ENCODE measurements around the gene WSCD1.

DNA sequence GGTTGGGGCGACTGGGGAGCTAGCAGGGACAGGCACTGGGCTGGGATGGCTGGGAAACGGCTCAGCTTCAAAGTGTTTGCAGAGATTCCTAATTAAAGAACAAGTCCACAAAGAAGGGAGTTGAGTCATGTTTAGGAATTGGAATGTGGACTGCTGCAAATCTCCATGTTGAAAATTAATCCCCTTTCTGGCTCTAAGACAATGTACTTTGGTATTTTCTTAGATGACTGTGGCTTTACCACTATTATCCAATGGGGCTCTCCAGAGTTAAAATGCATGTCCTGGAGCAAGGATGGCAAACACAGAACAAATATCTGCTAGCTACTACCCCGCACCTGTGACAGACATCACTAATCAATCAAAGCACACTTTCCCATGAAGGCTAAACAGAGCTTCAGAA lies 22.2 kb upstream of the WSCD1 start:
- TF ChIP-seq, protein P1, sequence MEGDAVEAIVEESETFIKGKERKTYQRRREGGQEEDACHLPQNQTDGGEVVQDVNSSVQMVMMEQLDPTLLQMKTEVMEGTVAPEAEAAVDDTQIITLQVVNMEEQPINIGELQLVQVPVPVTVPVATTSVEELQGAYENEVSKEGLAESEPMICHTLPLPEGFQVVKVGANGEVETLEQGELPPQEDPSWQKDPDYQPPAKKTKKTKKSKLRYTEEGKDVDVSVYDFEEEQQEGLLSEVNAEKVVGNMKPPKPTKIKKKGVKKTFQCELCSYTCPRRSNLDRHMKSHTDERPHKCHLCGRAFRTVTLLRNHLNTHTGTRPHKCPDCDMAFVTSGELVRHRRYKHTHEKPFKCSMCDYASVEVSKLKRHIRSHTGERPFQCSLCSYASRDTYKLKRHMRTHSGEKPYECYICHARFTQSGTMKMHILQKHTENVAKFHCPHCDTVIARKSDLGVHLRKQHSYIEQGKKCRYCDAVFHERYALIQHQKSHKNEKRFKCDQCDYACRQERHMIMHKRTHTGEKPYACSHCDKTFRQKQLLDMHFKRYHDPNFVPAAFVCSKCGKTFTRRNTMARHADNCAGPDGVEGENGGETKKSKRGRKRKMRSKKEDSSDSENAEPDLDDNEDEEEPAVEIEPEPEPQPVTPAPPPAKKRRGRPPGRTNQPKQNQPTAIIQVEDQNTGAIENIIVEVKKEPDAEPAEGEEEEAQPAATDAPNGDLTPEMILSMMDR (IDR thresholded peaks at IDR 0.05): no peak
- TF ChIP-seq EZH2 (IDR thresholded peaks at IDR 0.05; ENCODE audit: borderline replicate concordance, insufficient read depth, low read depth, low read length, poor library complexity, severe bottlenecking): no peak
